Stimulated activated CD8-positive, alpha-beta memory T cell treated with anti-CD3 and anti-CD28 coated beads, Interleukin-2, amount 100 ng/mL, for 48 hours (primary cell): ENCODE measurements around the gene FNDC11.

Experiments used
- DNase-seq, 2 donors: peaks; one replicate each; pipeline ENCODE4 v3.0.0-alpha.2; 2020; ENCODE audit warnings: low read depth in 2 of 2

The FNDC11 gene

GRCh38 chr20:63525185-63525584 is 28.8 kb upstream of the FNDC11 start:
- no peak for DNase-seq

DNA sequence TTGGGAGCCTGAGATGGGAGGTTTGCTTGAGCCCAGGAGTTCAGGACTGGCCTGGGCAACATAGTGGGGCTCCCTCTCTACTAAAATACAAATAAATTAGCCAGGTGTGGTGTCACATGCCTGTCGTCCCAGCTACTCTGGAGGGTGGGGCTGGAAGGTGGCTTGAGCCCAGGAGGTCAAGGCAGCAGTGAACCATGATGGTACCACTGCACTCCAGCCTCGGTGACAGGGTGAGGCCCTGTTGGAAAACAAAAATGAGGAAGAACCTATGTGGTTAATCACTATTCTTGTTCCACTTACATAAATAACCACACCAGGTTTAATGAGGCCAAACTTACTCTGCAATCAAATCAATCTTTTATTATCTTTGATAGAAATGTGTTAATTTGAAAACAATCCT is 28.0 kb upstream of the FNDC11 start:
- DNase-seq: no peak

- DNase-seq: no peak
Measured at GRCh38 chr20:63527184-63527583, 26.8 kb upstream of the FNDC11 start.

DNA sequence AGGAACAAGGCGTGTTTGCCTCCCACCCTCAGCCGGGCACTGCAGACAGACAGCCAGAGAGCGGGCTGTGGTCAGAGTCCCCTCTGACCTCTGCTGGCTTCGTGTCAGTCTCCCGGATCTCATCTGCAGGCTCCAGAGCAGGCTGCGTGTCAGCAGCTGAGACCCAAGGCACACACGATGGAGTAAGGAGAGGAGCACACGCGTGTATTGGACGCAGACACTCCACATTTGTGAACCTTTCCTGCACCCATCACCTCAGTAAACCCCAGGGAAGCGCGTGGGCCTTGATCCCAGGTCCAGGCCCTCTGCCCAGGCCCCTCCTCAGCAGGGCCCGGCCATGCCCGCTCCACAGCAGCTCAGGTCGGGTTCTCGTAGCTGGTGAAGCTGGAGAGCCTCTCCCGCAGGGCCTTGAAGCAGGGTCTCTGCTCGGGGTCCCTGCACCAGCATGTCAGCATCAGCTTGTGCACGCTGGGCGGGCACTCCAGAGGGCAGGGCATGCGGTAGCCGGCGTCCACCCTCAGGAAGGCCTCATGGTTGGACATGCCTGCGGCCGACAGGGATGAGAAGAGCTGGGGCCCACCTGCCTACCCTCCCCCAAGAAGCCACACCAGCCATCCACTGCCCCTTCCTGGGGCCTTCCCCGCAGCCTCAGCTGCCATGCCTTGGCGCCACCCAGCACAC is 24.6 kb upstream of the FNDC11 start:
- no peak for DNase-seq

DNA sequence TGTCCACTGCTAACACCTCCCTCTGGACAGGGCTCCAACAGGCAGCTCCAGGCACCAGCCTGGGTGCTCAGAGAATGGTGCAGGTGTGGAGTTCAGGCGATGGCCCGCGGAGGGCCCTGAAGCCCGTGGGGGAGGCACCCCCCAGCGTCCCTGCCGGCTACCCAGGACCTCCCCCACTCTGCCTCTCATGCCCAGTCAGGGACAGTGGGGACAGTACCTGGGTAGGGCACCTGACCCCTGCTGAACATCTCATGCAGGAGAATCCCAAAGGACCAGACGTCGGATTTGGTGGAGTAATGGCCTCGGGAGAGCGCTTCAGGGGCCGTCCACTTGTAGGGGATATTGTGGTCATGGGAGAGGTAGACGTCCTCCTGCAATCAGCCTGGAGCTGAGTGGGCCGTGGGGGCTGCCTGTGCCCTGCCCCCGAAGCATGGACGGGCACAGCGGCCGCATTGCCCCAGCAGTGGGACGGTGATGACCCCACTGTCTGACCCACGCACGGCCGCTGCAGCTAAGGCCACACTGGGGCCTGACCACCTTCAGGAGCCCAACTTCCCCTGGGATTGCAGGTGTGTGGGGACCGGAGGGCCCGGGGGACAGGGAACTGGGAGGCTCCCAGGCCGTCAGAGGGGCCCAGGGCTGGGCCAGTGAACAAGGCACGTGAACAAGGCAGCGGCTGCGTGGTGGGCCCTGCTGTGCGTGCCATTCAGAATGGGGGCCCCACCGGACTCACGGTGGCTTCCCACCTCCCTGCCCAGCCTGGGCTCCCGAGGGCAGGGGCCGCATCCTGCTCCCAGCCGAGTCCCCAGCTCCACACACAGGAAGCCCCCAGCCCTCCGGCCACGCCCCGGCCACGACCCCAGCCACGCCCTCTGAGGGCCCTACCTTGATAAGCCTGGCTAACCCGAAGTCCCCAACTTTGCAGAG is 23.8 kb upstream of the FNDC11 start:
- no peak for DNase-seq

DNA sequence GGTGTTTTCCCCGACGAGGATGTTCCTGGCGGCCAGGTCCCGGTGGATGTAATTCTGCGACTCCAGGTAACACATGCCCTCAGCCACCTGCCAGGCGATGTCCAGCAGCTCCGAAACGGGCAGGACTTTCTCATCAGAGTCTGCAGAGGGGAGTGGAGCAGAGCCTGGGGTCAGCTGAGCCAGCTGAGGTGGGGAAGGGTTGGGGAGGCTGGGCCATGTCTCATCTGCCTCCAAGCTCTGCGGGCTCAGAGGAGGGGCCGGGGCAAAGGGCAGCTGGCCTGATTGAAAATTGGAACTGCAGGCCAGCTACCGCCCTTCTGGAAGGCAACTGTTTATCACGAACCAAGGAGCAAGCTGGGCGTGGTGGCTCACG is 23.2 kb upstream of the FNDC11 start:
- DNase-seq: no peak

GRCh38 chr20:63531686-63532448 is 22.1 kb upstream of the FNDC11 start:
- no peak for DNase-seq

DNA sequence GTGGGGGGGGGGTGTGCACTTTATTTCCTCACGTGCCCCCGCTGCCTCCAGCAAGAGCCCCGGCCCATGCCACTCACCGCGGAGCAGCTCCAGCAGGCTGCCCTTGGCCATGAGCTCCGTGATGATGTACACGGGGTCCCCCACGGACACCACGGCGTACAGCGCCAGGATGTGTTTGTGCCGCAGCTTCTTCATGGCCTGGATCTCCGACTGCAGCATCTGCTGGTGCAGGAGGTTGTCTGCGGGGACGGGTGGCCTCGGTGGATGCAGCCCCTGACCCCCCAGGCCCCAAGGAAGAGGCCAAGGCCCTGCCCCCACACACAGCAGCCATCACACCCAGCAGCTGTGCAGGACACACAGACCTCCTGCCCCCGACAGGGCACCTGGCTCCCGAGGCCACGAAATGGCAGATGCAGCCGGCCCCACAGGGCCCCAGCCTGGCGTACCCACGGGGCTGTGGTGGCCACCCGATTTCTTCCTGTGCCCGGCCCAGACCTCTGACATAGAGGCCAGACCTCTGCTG is 21.4 kb upstream of the FNDC11 start:
- DNase-seq: no peak

- DNase-seq: no peak
Measured at GRCh38 chr20:63533388-63533787, 20.6 kb upstream of the FNDC11 start.

- DNase-seq: no peak
Measured at GRCh38 chr20:63533871-63534393, 20.0 kb upstream of the FNDC11 start.

DNA sequence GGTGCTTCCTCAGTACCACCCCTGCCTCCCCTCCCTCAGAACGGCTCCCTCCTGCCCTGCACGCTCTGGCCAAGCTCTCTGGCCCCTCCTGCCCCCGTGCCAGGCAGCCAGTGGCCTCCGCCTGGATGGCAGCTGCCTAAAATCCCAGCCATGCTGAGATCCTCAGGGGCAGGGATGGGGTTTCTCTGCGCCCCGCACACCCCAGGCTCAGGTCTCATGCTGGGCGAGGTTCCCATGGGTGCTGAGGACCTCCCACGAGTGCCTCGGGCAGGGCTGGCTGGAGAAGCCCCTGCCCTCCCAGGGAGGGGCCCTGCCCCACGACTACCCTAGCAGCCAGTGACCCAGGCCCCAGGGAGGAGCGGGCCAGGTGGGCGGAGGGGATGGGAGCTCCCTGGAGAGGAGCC is 19.5 kb upstream of the FNDC11 start:
- DNase-seq: no peak

GRCh38 chr20:63534831-63535651 is 18.9 kb upstream of the FNDC11 start:
- DNase-seq: no peak

GRCh38 chr20:63536241-63536977 is 17.6 kb upstream of the FNDC11 start:
- DNase-seq: no peak

GRCh38 chr20:63536997-63537524 is 16.9 kb upstream of the FNDC11 start, which contains the start of gene PTK6:
Gene PTK6, minus strand, starts transcription at chr20:63537376. Its CDS starts 62 bp downstream, at chr20:63537314.
- no peak for DNase-seq

DNA sequence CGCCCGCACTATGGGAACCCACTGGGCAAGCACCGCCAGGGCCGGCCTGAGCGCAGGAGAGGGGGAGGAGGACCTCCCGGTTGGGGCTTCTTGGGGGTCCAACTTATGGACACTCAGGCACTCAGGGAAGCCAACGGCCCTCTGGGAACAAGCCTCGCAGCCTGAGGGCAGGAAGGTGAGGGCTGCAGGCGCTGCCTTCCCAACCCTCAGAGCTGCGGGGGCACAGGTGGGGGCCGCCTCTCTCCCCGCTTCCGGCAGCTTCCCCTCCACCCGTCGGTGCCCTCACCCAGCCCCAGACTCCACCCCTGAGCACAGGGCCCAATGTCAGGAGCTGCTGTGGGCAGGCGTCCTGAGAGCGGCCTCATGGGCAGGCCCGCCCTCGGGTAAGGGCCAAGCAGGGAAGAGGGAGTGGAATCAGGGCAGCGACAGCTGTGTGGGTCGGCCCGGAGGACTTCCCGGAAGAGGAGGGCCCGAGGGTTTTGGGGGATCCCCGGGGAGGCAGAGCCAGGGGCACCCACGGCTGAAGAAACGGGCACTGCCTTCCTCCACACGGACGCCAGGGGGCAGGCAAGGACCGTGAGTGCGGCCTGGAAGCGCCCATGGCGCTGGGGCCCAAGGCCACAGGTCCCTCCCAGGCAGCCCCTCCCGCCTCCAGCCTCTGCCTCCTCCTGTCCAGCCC is 16.3 kb upstream of the FNDC11 start:
- DNase-seq: peak; percentile 92 to 93

- DNase-seq: no peak
Measured at GRCh38 chr20:63538204-63539091, 15.5 kb upstream of the FNDC11 start.

DNA sequence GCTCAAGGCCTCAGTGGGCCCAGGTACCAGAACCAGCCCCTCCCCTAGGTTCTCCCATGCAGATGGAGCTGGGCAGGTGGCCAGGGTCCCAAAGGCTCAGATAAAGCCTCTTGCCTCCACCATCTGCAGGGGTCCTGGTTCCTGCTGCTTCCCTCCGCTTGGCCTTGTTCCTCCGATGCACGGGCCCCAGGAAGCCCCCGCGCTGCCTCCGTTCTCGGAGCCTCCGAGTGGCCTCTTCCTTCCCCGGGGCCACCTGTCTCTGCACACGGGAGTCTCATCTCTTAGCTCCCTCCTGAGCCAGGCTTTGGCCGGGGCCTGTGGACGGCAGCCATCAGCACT is 14.9 kb upstream of the FNDC11 start:
- no peak for DNase-seq
